ENCODE results near the gene SNX10.

SNX10 gene

DNA sequence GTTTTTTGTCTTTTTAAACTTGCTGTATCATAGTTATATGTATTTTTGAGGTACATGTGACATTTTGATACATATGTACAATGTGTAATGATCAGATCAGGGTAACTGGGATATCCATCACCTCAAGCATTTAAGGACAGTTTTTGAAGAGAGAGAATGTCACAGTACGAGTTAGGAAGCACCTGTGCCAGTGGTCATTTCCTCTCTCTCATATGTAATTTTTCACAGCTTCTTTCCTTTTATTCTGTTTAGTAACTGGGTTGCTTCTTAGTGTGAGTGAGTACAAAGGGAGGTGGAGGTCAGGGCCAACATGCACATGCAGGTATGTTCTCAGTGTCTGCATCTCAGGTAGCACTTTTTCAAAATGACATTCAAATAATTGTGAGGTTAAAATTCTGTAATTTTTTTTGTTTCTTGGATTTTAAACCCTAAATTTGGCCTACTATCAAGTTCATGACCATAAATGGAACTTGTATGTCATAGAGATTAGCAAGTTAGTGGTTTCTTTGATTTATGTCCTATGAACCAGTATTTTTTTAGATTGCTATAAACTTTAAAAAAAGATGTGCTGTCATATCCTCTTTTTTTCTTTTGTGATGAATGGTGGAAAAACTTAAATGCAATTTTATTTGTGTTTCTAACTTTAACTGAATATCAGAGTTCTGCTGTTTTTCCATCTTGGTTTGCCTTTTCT is 42.7 kb downstream of the SNX10 start:
- TF ChIP-seq ZNF274 (IDR thresholded peaks at IDR 0.05; ENCODE audit: low read depth, low read length) = no peak

DNA sequence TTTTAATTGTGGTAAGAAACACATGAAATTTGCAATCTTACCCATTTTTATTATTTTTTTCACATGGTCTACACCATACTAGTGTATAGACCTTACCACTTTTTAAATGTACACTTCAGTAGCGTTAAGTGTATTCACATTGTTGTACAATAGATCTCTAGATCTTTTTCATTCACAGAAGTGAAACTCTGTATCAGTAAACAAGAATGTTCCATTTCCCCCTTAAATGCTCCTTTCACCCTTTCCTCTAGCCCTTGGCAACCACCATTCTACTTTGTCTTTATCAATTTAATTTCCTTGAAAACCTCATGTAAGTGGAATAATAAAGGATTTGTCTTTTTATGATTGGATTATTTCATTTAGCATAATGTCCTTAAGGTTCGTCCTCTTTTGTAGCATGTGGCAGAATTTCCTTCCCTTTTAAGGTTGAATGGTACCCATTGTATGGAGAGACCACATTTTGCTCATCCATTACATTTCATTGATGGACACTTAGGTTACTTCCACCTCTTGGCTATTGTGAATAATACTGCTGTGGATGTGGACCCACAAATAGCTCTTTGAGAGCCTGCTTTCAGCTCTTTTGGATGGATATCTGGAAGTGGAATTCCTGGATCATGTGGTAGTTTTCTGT is 45.7 kb downstream of the SNX10 start:
- no peak overlapping the region for H3K4me3 ChIP-seq (ENCODE audit: low read length)
- no peak for TF ChIP-seq ZNF274 (IDR thresholded peaks at IDR 0.05; ENCODE audit: low read depth, low read length)

More for the DNA sequence above, 42.7 kb downstream of the SNX10 start:
- no peak overlapping the region; the same call in 1 of the 2 replicates for H3K4me3 ChIP-seq (ENCODE audit: low read length)

DNA sequence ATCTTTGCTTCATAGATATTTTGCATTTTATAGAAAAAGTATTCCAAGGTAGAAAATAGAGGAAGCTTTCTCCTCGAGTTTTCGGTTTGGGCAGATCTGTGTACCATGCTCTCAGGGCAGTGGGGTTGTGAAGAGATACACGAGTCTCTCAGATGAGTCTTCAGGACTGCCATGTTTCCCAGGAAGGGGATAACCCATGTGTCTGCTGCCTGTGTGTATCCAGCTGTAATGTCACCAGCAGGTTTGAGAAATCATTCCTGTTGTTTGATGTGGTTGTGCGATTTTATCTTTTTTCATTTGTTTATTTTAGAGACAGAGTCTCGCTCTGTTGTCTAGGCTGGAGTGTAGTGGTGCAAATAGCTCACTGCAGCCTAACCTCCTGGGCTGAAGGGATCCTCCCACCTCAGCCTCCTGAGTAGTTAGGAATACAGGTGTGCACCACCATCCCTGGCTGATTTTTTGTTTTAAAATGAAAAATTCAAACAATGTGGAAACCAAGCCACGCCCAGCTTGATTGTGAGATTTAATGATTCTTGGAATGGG is 48.9 kb downstream of the SNX10 start:
- no peak for TF ChIP-seq ZNF274 (IDR thresholded peaks at IDR 0.05; ENCODE audit: low read depth, low read length)

DNA sequence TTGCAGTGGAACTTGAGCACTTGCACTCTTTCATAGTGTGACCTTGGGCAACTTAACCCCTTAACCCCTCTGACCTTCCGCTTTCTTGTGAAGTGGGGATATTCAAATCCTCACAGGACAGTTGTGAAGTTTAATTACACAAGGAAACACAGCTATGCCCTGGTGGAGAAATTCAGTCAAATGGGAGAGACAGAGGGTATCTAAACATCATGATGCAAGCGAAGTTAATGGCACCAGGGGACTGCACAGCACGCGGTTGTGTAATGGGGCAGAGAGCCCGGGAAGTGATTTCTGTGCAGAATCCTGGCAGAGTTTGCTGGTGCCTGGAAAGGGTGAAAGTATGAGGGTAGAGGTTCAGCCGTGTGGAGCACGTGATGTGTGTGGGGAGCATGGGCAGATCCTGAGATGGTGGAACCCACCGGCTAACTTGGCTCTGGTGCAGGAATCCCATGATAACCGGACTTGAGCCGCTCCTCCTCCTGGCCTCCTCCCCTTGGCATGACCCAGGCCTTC is 51.7 kb downstream of the SNX10 start:
- no peak for TF ChIP-seq ZNF274 (IDR thresholded peaks at IDR 0.05; ENCODE audit: low read depth, low read length)
- H3K4me3 ChIP-seq (ENCODE audit: low read length) = no peak overlapping the region

More for the DNA sequence above, 48.9 kb downstream of the SNX10 start:
- H3K4me3 ChIP-seq (ENCODE audit: low read length) = no peak overlapping the region

DNA sequence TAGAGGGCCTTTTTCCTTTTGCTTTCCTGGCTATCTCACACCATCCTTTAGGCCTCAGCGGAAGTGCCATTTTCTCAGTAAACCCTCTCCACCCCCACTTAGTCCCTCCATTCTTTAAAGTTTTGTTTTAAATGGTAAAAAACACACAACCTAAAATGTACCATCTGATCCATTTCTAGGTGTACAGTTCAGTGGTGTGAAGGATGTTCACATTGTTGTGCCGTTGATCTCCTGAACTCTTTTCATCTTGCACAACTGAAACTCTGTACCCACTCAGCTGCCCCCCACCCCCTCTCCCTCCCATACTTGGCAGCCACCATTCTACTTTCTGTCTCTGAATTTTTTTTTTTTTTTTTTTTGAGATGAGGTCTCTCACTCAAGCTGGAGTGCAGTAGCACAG is 52.2 kb downstream of the SNX10 start:
- H3K4me3 ChIP-seq (ENCODE audit: low read length) = no peak overlapping the region
- no peak for TF ChIP-seq ZNF274 (IDR thresholded peaks at IDR 0.05; ENCODE audit: low read depth, low read length)

DNA sequence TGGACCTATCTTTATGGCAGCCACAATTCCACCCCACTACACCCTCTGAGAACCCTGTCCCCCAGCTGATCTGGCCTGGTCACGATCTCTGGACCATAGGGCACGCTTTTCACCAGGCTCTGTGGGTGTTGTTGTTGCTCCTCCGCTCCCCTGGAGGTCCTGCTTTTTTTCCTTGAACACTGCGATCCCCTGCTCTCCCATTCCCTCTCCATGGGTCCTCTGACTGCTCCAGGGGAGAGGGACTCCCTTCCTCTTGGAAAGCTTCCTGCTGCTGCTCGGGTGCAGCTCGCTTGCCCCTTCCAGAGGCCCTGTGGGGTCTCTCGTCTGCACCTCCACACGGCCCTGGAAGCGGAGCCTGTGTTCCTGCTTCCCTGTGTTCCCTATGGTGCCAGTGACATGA is 53.5 kb downstream of the SNX10 start:
- no peak overlapping the region for H3K4me3 ChIP-seq (ENCODE audit: low read length)
- no peak for TF ChIP-seq ZNF274 (IDR thresholded peaks at IDR 0.05; ENCODE audit: low read depth, low read length)

DNA sequence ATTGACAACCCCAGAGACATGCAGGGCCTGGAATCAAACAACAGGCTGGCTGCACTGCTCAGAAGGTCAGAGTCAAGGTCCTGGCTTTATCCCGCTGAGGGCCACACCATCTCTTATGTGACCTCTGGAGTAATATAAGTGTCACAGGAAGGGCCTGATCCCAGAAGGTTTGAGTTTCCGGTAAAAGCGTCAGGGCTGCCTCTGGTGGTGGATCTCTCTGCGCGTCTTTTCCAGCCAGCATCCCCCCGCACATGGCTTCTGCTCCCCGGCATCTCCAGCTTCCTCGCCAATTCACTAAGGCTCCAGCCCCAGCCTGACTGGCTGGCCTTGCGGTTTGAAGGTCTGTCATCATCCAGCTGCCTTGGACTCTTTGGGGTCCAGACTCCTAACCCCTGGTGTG is 54.2 kb downstream of the SNX10 start:
- no peak for TF ChIP-seq ZNF274 (IDR thresholded peaks at IDR 0.05; ENCODE audit: low read depth, low read length)
- H3K4me3 ChIP-seq (ENCODE audit: low read length) = no peak overlapping the region

DNA sequence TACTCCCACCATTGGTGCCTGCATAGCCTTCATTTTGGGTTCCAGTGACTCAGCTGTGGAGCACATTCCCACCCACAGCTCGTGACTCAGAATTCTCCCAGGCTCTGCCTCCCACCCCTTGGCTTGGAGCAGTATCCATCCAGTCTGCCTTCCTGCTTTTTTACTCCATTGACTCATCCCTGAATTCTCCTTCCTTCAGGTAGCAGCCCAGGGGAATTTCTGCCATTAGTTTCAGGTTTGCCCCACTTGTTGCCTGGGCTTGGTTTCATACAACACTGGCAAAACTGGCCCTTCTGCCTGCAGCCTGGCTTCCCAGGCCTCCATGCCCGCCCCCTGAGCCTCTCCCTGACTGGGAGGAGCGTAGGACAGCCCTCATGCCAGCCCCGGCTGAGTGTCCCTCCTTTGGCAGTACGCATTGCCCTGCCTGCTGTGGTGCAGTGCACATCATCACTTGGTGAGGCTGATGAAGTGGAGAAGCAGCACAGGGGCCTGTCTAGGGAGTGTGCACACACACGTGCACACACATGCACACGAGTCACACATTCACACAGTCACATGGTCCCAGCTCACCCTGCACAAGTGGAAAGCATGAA is 55.0 kb downstream of the SNX10 start:
- no peak overlapping the region for H3K4me3 ChIP-seq (ENCODE audit: low read length)
- TF ChIP-seq ZNF274 (IDR thresholded peaks at IDR 0.05; ENCODE audit: low read depth, low read length) = no peak

DNA sequence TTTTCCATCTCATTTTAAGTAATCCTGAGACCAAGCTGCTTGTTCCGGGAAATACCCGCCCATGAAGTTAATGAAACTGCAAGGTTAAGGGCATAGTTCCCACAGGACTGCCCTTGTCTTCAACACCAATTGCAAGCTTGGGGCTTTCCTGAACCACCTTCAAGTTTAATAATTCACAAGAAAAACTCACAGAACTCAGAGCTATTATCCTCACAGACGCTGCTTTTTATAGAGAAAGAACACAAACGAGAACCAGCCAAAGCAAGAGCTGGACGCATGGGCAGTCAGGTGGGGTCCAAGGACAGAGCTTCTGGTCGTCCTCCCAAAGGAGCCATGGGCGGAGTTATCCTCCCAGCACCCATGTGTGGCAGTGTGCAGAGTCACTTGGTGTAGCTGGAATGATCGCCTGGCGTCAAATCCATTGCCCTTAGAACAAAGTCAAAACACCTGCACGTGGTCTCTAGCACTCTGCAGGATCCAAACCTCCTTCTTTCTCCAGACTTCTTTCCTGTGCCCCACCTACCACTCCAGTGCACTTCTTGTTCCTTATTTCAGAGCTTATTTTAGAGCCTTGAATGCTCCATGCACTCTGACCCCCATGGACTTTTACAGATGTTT is 56.7 kb downstream of the SNX10 start:
- H3K4me3 ChIP-seq (ENCODE audit: low read length) = peak overlapping the region; percentile 5; the same call in 1 of the 2 replicates
- no peak for TF ChIP-seq ZNF274 (IDR thresholded peaks at IDR 0.05; ENCODE audit: low read depth, low read length)

DNA sequence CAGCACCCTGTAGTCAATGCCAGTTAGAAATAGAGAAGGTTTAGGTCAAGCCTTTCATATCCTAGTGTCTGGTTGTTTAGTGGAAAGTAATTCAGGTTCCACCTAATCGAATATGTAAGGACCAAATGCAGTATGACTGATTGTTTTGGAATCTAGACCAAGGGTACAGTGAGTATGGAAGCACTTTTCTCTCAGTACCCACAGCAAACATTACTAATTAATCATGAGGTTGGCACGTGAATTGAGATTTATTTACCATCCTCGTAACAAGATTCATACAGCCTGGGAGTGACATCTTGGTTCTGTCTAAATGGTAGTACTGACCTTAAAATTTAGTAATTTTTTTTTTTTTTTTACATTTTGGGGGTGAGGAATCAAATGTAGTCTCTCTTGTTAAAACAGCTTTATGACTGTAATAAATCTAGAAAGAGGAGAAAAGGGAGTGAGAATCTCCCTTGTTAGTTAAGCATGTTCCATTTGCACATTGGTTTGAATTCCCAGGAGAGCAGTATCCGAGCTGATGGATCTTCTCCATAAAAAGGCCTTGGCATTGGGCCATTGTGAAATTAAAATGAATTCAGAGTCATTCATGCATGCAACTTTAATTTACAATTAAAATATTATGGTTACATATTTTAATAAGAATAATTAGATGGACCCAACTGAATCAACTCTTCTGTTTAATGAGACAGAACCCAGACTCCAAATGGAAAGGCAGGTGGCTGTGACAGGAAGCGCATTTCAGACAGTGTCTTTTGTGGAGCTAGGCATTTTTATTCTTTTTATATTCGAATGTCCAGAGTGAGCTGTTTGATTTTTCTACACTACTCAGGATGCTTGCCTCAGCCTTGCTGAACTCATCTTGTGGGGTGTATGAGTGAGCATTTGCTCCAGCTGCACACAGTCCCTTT is 57.6 kb downstream of the SNX10 start:
- TF ChIP-seq ZNF274 (IDR thresholded peaks at IDR 0.05; ENCODE audit: low read depth, low read length) = no peak
- no peak overlapping the region for H3K4me3 ChIP-seq (ENCODE audit: low read length)

DNA sequence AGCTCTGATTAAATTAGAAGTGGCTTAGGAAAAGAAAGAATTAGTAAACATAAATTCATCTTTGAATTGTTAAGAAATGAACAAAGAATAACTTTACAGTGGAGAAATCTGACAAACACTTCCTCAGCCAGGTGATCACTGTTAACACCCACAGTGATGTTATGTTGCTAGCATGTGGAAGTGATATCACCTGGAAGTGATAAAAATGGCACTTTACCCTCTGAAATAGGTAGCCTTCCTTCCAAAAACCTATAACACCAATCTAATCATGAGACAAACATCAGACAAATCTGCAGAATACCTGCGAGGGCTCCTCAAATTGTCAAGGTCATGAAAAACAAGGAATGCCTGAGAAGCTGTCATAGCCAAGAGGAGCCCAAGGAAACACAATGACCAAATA is 59.5 kb downstream of the SNX10 start:
- TF ChIP-seq ZNF274 (IDR thresholded peaks at IDR 0.05; ENCODE audit: low read depth, low read length) = no peak
- no peak overlapping the region for H3K4me3 ChIP-seq (ENCODE audit: low read length)

DNA sequence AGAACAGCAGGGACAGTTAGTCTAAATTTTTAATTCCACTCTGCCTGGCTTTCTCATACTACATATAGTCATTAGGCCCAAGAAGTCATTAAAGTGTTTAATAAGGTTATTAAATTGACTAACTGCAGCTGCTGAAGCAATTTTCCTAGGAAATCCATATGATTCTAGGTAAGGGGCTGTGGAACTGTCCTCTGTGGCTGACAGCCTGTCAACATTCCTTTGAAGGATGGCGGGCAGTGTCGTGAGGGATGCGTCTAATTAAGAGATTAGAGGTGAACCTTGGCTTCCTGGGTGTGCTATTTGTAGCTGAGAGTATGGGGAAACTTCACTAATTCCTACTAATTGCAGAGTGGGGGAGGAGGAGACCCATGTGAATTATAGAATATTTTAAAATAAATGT is 64.6 kb downstream of the SNX10 start:
- H3K4me3 ChIP-seq (ENCODE audit: low read length) = no peak overlapping the region
- no peak for TF ChIP-seq ZNF274 (IDR thresholded peaks at IDR 0.05; ENCODE audit: low read depth, low read length)

Data from GM08714 (cell line).